GM12878 (cell line): Measurements from ENCODE around the gene NLGN3.

Experiments used
- CTCF ChIP-seq, 3 experiments: IDR thresholded peaks in 2 of 3; conservative IDR thresholded peaks in 1 of 3; 2 replicates each; pipeline ENCODE4 v1.5.1; 2011; ENCODE audit warnings: low read depth in 3 of 3, low read length in 3 of 3, mild to moderate bottlenecking in 3 of 3, control low read depth in 2 of 3, moderate library complexity in 2 of 3, inconsistent platforms in 1 of 3, mixed read lengths in 1 of 3; ENCODE audit not compliant: control insufficient read depth in 2 of 3, insufficient read depth in 1 of 3; ENCODE audit errors: extremely low read depth in 1 of 3
- NFIC ChIP-seq: IDR thresholded peaks from 2 replicates; pipeline ENCODE4 v1.6.1; 2012; ENCODE audit warnings: low read depth, mild to moderate bottlenecking, inconsistent platforms, low read length, moderate library complexity
- NR2C2 ChIP-seq: IDR thresholded peaks from 2 replicates; pipeline ENCODE4 v1.6.1; 2011; ENCODE audit warnings: borderline replicate concordance, low read depth; ENCODE audit not compliant: control insufficient read depth, insufficient read length
- POLR2A ChIP-seq: IDR thresholded peaks from 2 replicates; pipeline ENCODE4 v1.6.1; 2011; ENCODE audit warnings: low read depth, mild to moderate bottlenecking, low read length
- TF ChIP-seq, protein P1 (sequence below): IDR thresholded peaks from 2 replicates; pipeline ENCODE4 v1.6.1; 2012; ENCODE audit warnings: low read depth, low read length, improper control_type of control experiment

DNA sequence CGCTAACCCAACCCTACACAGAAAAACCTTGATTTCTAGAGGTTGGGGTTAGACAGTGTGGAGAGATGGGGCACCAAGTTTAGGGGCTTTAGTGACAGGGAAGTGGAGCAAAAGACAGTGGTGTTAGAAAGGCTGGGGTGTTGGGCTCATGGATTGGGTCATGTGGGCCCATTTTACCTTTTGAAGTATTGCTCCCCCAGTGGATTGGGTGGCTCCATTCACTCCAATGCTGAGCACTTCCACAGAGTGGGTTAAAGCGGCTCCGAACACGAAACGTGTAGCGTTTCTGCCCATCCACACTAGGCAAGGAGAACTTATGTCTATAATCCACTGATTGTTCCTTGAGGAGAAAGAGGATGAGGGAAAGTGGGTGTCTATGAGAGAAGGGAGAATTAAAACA, 35.6 kb upstream of the NLGN3 start:
- TF ChIP-seq, protein P1, sequence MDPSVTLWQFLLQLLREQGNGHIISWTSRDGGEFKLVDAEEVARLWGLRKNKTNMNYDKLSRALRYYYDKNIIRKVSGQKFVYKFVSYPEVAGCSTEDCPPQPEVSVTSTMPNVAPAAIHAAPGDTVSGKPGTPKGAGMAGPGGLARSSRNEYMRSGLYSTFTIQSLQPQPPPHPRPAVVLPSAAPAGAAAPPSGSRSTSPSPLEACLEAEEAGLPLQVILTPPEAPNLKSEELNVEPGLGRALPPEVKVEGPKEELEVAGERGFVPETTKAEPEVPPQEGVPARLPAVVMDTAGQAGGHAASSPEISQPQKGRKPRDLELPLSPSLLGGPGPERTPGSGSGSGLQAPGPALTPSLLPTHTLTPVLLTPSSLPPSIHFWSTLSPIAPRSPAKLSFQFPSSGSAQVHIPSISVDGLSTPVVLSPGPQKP = no peak
- no peak for TF ChIP-seq NR2C2
- no peak for TF ChIP-seq POLR2A
- TF ChIP-seq CTCF (IDR thresholded peaks at IDR 0.05 in 2 of 3, conservative IDR thresholded peaks at IDR 0.05 in 1 of 3; ENCODE audit: control insufficient read depth in 2 of 3, extremely low read depth in 1 of 3, insufficient read depth in 1 of 3, low read depth in 3 of 3, low read length in 3 of 3) = 0 out of 6 replicates have a peak, but pooled peaks of 2 of the 3 experiments have one; percentile 0 to 17
- TF ChIP-seq NFIC = no peak
